ENCODE data around the gene ZBED6.

The ZBED6 gene

DNA sequence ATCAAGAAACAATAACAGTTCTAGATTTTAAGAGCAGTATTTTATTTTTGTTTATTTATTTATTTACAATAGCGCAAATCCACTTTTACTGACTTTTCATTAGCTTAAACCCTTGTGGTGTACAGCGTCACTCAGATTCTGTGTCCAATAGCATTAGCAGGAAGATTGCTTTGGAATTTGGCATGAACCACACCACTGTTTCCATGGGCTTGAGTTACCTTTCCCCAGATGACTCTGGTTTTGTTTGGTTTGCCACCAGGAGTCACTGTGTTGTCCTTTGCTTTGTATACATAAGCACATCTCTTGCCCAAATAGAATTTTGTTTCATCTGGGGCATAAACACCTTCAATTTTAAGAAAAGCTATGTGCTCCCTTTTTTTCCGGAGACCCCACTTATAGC, 40.1 kb downstream of the ZBED6 start:
- H3K27me3 ChIP-seq (replicated peaks in 2 of 5; ENCODE audit: control insufficient read depth in 4 of 5, insufficient read depth in 5 of 5, low read length in 4 of 5), result no peaks in the 10 kb centered on the region
- no peak for DNase-seq
- no peak overlapping the region for H3K4me3 ChIP-seq (ENCODE audit: control insufficient read depth in 1 of 7, extremely low read depth in 1 of 7, insufficient read depth in 4 of 7, low read depth in 2 of 7, low read length in 6 of 7)
- peaks cover 28 to 91% (median 63%) of the 10 kb centered on the region in 4 experiments for H3K36me3 ChIP-seq (ENCODE audit: control insufficient read depth in 4 of 4, insufficient read depth in 4 of 4, low read length in 3 of 4)
- no peaks in the 10 kb centered on the region for H3K9me3 ChIP-seq (ENCODE audit: control extremely low read depth in 1 of 5, control insufficient read depth in 4 of 5, insufficient read depth in 2 of 5, low read depth in 1 of 5, low read length in 4 of 5)
- no peak overlapping the region for H3K27ac ChIP-seq (ENCODE audit: insufficient read depth in 1 of 2, low read depth in 1 of 2, low read length in 2 of 2, poor library complexity in 1 of 2, severe bottlenecking in 2 of 2)
- POLR2A ChIA-PET, result interaction anchor here (0.6 kb wide), 1 partner anchor 102 kb away, joined by 3 read pairs; no protein-coding TSS in a partner anchor
- 100% methylated on average over 1 of the region's 3 CpGs for WGBS (ENCODE audit: insufficient coverage)
- no peaks in the 10 kb centered on the region for H3K4me1 ChIP-seq (ENCODE audit: control extremely low read depth in 1 of 4, control insufficient read depth in 4 of 4, insufficient read depth in 4 of 4, low read length in 3 of 4)
- CTCF ChIA-PET, result interaction anchor here (1.1 to 2.0 kb wide), 4 partner anchors 11 to 293 kb away, joined by 3 to 9 read pairs (median 4); no protein-coding TSS in a partner anchor

DNA sequence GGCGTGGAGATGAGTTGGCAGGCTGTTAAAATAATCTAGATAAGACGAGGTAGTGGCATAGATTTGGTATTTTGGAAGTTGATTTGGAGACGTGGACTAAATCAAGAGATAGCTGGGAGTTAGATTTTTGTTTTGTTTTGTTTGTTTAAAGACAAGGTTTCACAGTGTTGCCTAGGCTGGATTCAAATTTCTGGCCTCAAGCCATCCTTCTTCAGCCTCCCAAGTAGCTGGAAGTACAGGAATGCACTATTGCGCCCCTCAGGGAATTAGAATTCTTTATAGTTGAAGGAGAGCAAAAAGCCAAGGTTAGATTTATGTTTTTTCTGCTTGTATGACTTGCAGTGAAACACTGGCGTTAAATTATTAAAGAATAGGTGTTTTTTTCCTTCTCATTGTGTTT, 43.7 kb downstream of the ZBED6 start:
- POLR2A ChIA-PET, result no interaction called here
- H3K4me3 ChIP-seq (ENCODE audit: control insufficient read depth in 1 of 7, extremely low read depth in 1 of 7, insufficient read depth in 4 of 7, low read depth in 2 of 7, low read length in 6 of 7), result no peak overlapping the region
- H3K27me3 ChIP-seq (replicated peaks in 2 of 5; ENCODE audit: control insufficient read depth in 4 of 5, insufficient read depth in 5 of 5, low read length in 4 of 5), result no peaks in the 10 kb centered on the region
- CTCF ChIA-PET, result no interaction called here
- no peaks in the 10 kb centered on the region for H3K4me1 ChIP-seq (ENCODE audit: control extremely low read depth in 1 of 4, control insufficient read depth in 4 of 4, insufficient read depth in 4 of 4, low read length in 3 of 4)
- no peak for DNase-seq
- H3K27ac ChIP-seq (ENCODE audit: insufficient read depth in 1 of 2, low read depth in 1 of 2, low read length in 2 of 2, poor library complexity in 1 of 2, severe bottlenecking in 2 of 2), result no peak overlapping the region
- no peaks in the 10 kb centered on the region for H3K9me3 ChIP-seq (ENCODE audit: control extremely low read depth in 1 of 5, control insufficient read depth in 4 of 5, insufficient read depth in 2 of 5, low read depth in 1 of 5, low read length in 4 of 5)
- H3K36me3 ChIP-seq (ENCODE audit: control insufficient read depth in 4 of 4, insufficient read depth in 4 of 4, low read length in 3 of 4), result peaks cover 26 to 73% (median 49%) of the 10 kb centered on the region in 4 experiments
- 96% methylated on average over 4 of the region's 5 CpGs for WGBS (ENCODE audit: insufficient coverage)

DNA sequence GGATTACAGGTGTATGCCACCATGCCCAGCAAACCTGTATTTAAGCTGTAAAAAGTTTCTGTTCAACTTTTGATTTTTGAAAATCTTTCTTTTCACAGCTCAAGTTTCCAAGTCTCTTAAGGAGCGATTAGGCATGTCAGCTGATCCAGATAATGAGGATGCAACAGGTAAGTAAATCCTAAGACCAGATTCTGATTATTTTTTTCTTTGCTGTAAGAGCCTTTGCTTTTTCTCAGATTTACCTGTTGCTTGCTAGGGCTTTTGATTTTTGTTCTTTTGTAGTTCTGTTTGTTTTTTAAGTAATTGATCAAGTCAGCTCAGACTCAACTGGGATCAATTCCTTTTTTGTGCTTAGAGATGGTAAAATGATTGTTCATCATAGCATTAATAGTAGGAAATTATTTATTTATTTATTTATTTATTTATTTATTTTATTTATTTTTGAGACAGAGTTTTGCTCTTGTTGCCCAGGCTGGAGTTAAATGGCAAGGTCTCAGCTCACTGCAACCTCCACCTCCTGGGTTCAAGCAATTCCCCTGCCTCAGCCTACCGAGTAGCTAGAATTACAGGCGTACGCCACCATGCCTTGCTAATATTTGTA, 44.9 kb downstream of the ZBED6 start:
- WGBS (ENCODE audit: insufficient coverage), result 100% methylated on average over 2 of the region's 4 CpGs
- Histone ChIP-seq H3K27ac (ENCODE audit: insufficient read depth in 1 of 2, low read depth in 1 of 2, low read length in 2 of 2, poor library complexity in 1 of 2, severe bottlenecking in 2 of 2) (no peak overlapping the region), H3K9me3 (ENCODE audit: control extremely low read depth in 1 of 5, control insufficient read depth in 4 of 5, insufficient read depth in 2 of 5, low read depth in 1 of 5, low read length in 4 of 5) (no peaks in the 10 kb centered on the region), H3K27me3 (replicated peaks in 2 of 5; ENCODE audit: control insufficient read depth in 4 of 5, insufficient read depth in 5 of 5, low read length in 4 of 5) (no peaks in the 10 kb centered on the region), H3K4me1 (ENCODE audit: control extremely low read depth in 1 of 4, control insufficient read depth in 4 of 4, insufficient read depth in 4 of 4, low read length in 3 of 4) (no peaks in the 10 kb centered on the region), H3K4me3 (ENCODE audit: control insufficient read depth in 1 of 7, extremely low read depth in 1 of 7, insufficient read depth in 4 of 7, low read depth in 2 of 7, low read length in 6 of 7) (no peak overlapping the region), H3K36me3 (ENCODE audit: control insufficient read depth in 4 of 4, insufficient read depth in 4 of 4, low read length in 3 of 4) (peaks cover 26 to 72% (median 51%) of the 10 kb centered on the region in 4 experiments)
- ChIA-PET POLR2A (no interaction called here), CTCF (no interaction called here)
- no peak for DNase-seq

DNA sequence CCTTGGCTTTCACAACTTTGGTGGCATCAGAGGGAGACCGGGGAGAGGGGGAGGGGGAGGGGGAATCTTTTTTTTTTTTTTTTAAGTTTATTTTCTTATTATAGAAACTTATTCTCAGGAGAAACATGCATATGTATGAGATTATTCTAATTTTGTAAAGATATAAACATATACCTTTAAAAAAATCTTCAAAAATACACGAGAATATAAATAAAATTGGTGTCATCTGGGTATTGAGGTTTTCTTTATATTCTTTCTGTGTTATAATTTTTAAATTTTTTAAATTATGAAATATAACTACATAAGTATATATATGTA, 47.1 kb downstream of the ZBED6 start:
- ChIA-PET POLR2A (no interaction called here), CTCF (interaction anchor here (1.9 kb wide), 1 partner anchor 12 kb away, joined by 7 read pairs; no protein-coding TSS in a partner anchor)
- Histone ChIP-seq H3K9me3 (ENCODE audit: control extremely low read depth in 1 of 5, control insufficient read depth in 4 of 5, insufficient read depth in 2 of 5, low read depth in 1 of 5, low read length in 4 of 5) (no peaks in the 10 kb centered on the region), H3K4me1 (ENCODE audit: control extremely low read depth in 1 of 4, control insufficient read depth in 4 of 4, insufficient read depth in 4 of 4, low read length in 3 of 4) (no peaks in the 10 kb centered on the region), H3K27ac (ENCODE audit: insufficient read depth in 1 of 2, low read depth in 1 of 2, low read length in 2 of 2, poor library complexity in 1 of 2, severe bottlenecking in 2 of 2) (no peak overlapping the region), H3K27me3 (replicated peaks in 2 of 5; ENCODE audit: control insufficient read depth in 4 of 5, insufficient read depth in 5 of 5, low read length in 4 of 5) (no peaks in the 10 kb centered on the region), H3K36me3 (ENCODE audit: control insufficient read depth in 4 of 4, insufficient read depth in 4 of 4, low read length in 3 of 4) (peaks cover 16 to 70% (median 50%) of the 10 kb centered on the region in 4 experiments), H3K4me3 (ENCODE audit: control insufficient read depth in 1 of 7, extremely low read depth in 1 of 7, insufficient read depth in 4 of 7, low read depth in 2 of 7, low read length in 6 of 7) (no peak overlapping the region)
- no CpG with 5 or more reads among the region's 2 CpGs for WGBS (ENCODE audit: insufficient coverage)
- no peak for DNase-seq

DNA sequence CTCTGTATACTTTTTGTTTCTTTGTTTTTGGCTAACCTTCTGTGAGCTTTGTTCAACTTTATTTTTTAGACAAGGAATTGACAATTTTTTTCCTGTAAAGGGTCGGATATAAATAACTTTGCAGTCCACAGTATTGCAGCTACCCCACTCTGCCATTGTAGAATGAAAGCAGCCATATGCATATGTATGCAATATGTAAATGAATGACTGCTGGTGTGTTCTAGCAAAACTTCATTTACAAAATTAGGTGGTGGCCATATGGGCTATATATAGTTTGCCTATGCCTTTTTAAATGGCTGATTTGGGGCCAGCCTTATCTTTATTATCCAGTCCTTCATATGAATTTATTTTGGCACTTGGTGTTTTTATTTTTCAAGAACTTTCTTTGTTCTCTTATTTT, 48.0 kb downstream of the ZBED6 start:
- Histone ChIP-seq H3K4me3 (ENCODE audit: control insufficient read depth in 1 of 7, extremely low read depth in 1 of 7, insufficient read depth in 4 of 7, low read depth in 2 of 7, low read length in 6 of 7) (no peak overlapping the region), H3K4me1 (ENCODE audit: control extremely low read depth in 1 of 4, control insufficient read depth in 4 of 4, insufficient read depth in 4 of 4, low read length in 3 of 4) (no peaks in the 10 kb centered on the region), H3K9me3 (ENCODE audit: control extremely low read depth in 1 of 5, control insufficient read depth in 4 of 5, insufficient read depth in 2 of 5, low read depth in 1 of 5, low read length in 4 of 5) (no peaks in the 10 kb centered on the region), H3K36me3 (ENCODE audit: control insufficient read depth in 4 of 4, insufficient read depth in 4 of 4, low read length in 3 of 4) (peaks cover 11 to 70% (median 46%) of the 10 kb centered on the region in 4 experiments), H3K27me3 (replicated peaks in 2 of 5; ENCODE audit: control insufficient read depth in 4 of 5, insufficient read depth in 5 of 5, low read length in 4 of 5) (no peaks in the 10 kb centered on the region), H3K27ac (ENCODE audit: insufficient read depth in 1 of 2, low read depth in 1 of 2, low read length in 2 of 2, poor library complexity in 1 of 2, severe bottlenecking in 2 of 2) (no peak overlapping the region)
- DNase-seq, result no peak
- CTCF ChIA-PET, result interaction anchor here (1.1 to 1.9 kb wide), 2 partner anchors 11 to 16 kb away, joined by 5 to 7 read pairs; no protein-coding TSS in a partner anchor
- POLR2A ChIA-PET, result interaction anchor here (0.6 kb wide), 1 partner anchor 903 kb away, joined by 3 read pairs; no protein-coding TSS in a partner anchor
- WGBS (ENCODE audit: insufficient coverage), result no CpG with 5 or more reads among the region's 1 CpG

Data from common myeloid progenitor, CD34-positive (primary cell).